Ecto neural progenitor cell (in vitro differentiated cells): Measurements from ENCODE around the gene TEX52.
"Not testable (repeated sequence)": the region's sequence is repeated elsewhere in the genome, so short reads cannot be mapped to it uniquely, and the experiment has no call there.

Experiments used
- DNase-seq: peaks from one replicate; pipeline ENCODE4 v3.0.0-alpha.2; 2018; ENCODE audit warnings: low spot score

TEX52 gene

GRCh38 chr12:2864198-2864597 is 7.4 kb upstream of the TEX52 start:
- no peak for DNase-seq

- DNase-seq, result not testable (repeated sequence)
Observed at GRCh38 chr12:2863402-2863801, 6.6 kb upstream of the TEX52 start.

- DNase-seq, result no peak
Observed at GRCh38 chr12:2862876-2863275, 6.0 kb upstream of the TEX52 start.

- no peak for DNase-seq
Observed at GRCh38 chr12:2860170-2860569, 3.3 kb upstream of the TEX52 start.

- no peak for DNase-seq
Observed at GRCh38 chr12:2858944-2859421, 2.1 kb upstream of the TEX52 start.

GRCh38 chr12:2858334-2858733 is 1.5 kb upstream of the TEX52 start:
- DNase-seq, result no peak

- DNase-seq, result no peak
Observed at GRCh38 chr12:2857576-2857975, 737 bp upstream of the TEX52 start.

GRCh38 chr12:2856051-2856450 is 788 bp downstream of the TEX52 start:
- no peak for DNase-seq

GRCh38 chr12:2855546-2855945 is 1.3 kb downstream of the TEX52 start:
- no peak for DNase-seq

GRCh38 chr12:2854669-2855453 is 2.0 kb downstream of the TEX52 start:
- DNase-seq, result no peak

- DNase-seq, result peak; percentile 96
Observed at GRCh38 chr12:2853626-2854025, 3.2 kb downstream of the TEX52 start.

GRCh38 chr12:2851931-2852330 is 4.9 kb downstream of the TEX52 start:
- DNase-seq, result no peak

GRCh38 chr12:2845280-2845679 is 11.6 kb downstream of the TEX52 start:
- DNase-seq, result no peak

- no peak for DNase-seq
Observed at GRCh38 chr12:2844786-2845185, 12.1 kb downstream of the TEX52 start.

GRCh38 chr12:2842948-2843347 is 13.9 kb downstream of the TEX52 start:
- no peak for DNase-seq

GRCh38 chr12:2841056-2841650 is 15.7 kb downstream of the TEX52 start:
- DNase-seq, result no peak

GRCh38 chr12:2836574-2836973 is 20.3 kb downstream of the TEX52 start:
- DNase-seq, result no peak

GRCh38 chr12:2835691-2836403 is 21.0 kb downstream of the TEX52 start:
- DNase-seq, result no peak

- no peak for DNase-seq
Observed at GRCh38 chr12:2834581-2835491, 22.0 kb downstream of the TEX52 start, which contains the start of gene NRIP2. TSS of gene NRIP2 (minus strand) at chr12:2835035. CDS start at chr12:2834983, 52 bp downstream.

- DNase-seq, result no peak
Observed at GRCh38 chr12:2833810-2834209, 23.0 kb downstream of the TEX52 start.

- no peak for DNase-seq
Observed at GRCh38 chr12:2833327-2833726, 23.5 kb downstream of the TEX52 start.
